ENCODE results near the gene STXBP3. TPM values are rescaled to one million over a fixed set of nuclear protein-coding genes. Genes with fewer than 3 reads are reported as not detected.

Gene STXBP3
- total and polyA plus RNA-seq, 8 donors = 44.4 to 60.2 (median 50.4) TPM

DNA sequence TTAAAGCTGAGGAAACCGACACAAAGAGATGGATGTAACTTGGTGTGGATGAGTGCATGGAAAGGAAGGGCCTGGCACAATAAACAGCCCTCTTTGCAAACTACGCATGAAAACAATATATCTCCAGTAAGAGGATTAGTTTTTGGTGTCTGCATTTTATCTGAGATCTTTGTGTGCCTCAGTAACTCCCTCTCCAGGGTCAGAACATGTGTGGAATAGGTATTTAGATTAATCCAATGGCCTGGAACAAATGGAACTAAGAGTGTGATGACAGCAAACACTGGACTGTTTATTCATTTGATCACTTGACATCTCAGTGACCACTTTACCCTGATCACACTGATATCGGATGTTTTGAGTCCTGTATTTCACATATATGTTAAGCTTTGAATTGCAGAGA, 65.1 kb downstream of the STXBP3 start:
- TF ChIP-seq, protein P1, sequence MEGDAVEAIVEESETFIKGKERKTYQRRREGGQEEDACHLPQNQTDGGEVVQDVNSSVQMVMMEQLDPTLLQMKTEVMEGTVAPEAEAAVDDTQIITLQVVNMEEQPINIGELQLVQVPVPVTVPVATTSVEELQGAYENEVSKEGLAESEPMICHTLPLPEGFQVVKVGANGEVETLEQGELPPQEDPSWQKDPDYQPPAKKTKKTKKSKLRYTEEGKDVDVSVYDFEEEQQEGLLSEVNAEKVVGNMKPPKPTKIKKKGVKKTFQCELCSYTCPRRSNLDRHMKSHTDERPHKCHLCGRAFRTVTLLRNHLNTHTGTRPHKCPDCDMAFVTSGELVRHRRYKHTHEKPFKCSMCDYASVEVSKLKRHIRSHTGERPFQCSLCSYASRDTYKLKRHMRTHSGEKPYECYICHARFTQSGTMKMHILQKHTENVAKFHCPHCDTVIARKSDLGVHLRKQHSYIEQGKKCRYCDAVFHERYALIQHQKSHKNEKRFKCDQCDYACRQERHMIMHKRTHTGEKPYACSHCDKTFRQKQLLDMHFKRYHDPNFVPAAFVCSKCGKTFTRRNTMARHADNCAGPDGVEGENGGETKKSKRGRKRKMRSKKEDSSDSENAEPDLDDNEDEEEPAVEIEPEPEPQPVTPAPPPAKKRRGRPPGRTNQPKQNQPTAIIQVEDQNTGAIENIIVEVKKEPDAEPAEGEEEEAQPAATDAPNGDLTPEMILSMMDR (IDR thresholded peaks at IDR 0.05) = no peak
- intact Hi-C loops (cut with DNase I) = no loop called here
- no peak for DNase-seq
- H3K4me1 ChIP-seq = peaks cover 0 to 6% of the 10 kb centered on the region in 2 donors
- H3K27me3 ChIP-seq = no peaks in the 10 kb centered on the region
- no peaks in the 10 kb centered on the region for H3K9me3 ChIP-seq
- H3K36me3 ChIP-seq = peaks cover 0 to 50% of the 10 kb centered on the region in 2 donors
- no peak for ATAC-seq
- no peak overlapping the region for H3K27ac ChIP-seq
- H3K4me3 ChIP-seq = no peak overlapping the region

DNA sequence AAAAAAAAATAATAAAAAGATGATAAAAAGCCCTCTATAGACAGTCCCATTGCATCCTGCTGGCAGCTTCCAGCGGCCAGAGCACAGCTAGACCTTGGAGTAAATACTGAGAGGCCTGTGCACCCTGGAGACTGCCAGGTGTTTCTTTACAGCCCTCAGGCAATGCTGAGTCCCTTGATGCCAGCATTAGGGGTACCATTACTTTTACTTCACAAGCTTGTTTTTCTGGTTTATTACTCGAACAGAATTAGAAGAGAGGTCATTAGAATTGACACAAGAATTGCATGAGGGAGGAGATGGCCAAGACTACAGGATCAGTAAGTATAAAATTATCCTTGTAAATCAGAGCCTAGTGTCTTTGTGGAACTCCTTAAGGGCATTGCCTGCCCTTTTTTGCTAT, 66.9 kb downstream of the STXBP3 start:
- H3K27ac ChIP-seq = no peak overlapping the region

DNA sequence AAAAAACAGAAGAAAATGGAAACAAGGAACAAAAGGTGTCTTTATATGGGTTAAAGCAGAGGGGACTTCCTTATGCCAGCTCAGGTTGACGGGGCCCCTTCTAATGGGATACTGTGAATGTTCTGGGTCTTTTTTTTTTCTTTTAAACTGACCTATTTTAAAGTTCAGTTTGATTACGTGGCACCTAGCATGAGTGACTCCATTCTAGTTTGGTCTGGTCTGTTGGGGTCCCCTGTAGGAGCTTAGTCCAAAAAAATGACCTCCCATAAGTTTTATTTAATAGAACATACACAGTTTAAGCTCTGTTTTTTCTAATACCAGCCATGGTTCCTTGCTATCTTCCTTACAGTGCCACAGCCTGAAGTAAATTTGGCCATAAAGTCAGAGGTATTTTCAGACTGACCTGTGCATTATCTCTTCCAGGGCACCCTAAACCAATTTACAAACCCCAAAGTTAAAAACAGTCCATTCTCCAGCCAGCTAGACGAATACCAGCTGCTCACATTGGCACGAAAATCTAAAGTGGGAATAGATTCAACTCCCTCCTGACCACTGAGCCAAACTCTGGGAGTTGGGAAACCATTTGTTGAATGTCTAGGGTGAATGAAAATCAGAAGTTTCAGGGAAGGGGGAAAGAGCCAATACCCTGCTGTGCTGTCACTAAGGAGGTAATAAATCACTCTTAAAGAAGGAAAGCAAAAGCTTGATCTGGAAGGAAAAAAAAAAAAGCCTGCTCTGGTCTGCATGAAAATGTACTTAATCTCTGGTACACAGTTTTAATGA, 68.1 kb downstream of the STXBP3 start:
- Histone ChIP-seq H3K27ac (peak overlapping the region; percentile 81 to 84), H3K4me1 (peaks cover 0 to 13% of the 10 kb centered on the region in 2 donors), H3K36me3 (peaks cover 0 to 21% of the 10 kb centered on the region in 2 donors), H3K9me3 (no peaks in the 10 kb centered on the region), H3K27me3 (no peaks in the 10 kb centered on the region), H3K4me3 (no peak overlapping the region)
- intact Hi-C loops (cut with DNase I) = no loop called here
- TF ChIP-seq, protein P1 (IDR thresholded peaks at IDR 0.05) = no peak
- peak in 2 of 4 donors; percentile 82 to 86 for DNase-seq
- ATAC-seq = peak; percentile 6

More for the DNA sequence above, 66.9 kb downstream of the STXBP3 start:
- H3K27me3 ChIP-seq = no peaks in the 10 kb centered on the region
- DNase-seq (no peak), ATAC-seq (no peak)
- H3K4me3 ChIP-seq = no peak overlapping the region
- H3K4me1 ChIP-seq = peaks cover 0 to 13% of the 10 kb centered on the region in 2 donors
- peaks cover 0 to 33% of the 10 kb centered on the region in 2 donors for H3K36me3 ChIP-seq
- H3K9me3 ChIP-seq = no peaks in the 10 kb centered on the region
- TF ChIP-seq, protein P1 (IDR thresholded peaks at IDR 0.05) = no peak
- intact Hi-C loops (cut with DNase I) = no loop called here

DNA sequence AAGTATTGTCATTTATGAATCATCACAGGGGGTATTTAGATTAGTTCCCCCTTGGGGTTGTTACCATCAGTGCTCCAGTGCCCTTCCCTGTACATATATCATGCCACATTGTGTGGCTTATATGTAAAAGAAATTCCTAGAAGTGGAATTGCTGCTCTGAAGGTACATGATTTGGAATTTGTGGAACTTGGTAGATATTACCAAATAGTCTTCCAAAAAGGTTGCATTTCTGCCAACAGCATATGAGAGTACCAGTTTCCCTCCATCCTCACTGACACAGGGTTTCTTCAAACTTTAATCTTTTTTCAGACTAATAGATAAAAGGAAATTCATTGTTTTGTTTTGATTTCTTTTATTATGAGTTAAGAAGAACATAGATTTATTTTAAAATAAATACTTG, 69.1 kb downstream of the STXBP3 start:
- peaks cover 0 to 13% of the 10 kb centered on the region in 2 donors for H3K4me1 ChIP-seq
- ATAC-seq = no peak
- intact Hi-C loops (cut with DNase I) = no loop called here
- H3K36me3 ChIP-seq = peaks cover 0 to 11% of the 10 kb centered on the region in 2 donors
- no peak for DNase-seq
- no peak overlapping the region for H3K4me3 ChIP-seq
- TF ChIP-seq, protein P1 (IDR thresholded peaks at IDR 0.05) = no peak
- H3K27ac ChIP-seq = peak overlapping the region; percentile 81 to 84
- no peaks in the 10 kb centered on the region for H3K9me3 ChIP-seq
- H3K27me3 ChIP-seq = no peaks in the 10 kb centered on the region

DNA sequence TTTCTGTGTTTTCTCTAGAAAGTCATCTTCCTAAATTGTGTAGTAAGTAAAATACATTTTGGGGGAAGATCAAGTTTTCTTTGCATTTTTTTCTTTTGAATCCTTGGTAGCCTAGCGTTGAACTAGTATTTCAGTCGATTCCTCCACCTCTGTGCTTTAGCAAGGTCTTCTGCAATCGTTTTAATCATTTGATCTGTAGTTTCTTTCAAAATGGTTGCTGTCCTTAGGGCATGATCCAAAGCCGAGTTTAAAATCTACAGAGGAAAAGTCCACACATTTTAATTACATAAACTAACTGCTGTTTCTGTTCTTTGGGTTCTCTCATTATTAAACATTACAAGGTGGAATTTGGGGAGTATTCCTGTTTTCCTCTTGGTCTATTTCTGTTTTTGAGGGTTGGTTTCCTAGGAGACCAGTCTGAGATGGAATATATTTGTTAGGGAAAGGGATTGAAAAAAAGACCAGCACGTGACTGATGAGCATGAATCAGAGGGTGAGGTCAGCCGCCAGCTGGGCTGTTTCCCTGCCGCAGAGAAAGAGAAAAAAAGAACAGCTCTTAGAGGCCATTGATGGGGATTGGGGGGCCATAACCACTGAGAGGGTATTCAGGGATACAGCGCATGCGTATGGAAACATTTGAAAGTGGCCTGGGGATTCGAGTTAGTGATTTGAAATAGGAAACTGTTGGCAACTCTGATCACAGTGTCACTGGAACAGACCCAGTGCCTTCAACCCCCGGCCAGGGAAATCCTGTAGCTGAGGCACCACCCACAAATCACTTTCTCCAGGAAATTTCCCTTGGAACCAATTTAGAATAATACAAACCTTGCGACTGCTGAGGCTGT, 69.8 kb downstream of the STXBP3 start:
- Histone ChIP-seq H3K27me3 (no peaks in the 10 kb centered on the region), H3K4me1 (peaks cover 0 to 13% of the 10 kb centered on the region in 2 donors), H3K36me3 (peaks cover 0 to 6% of the 10 kb centered on the region in 2 donors), H3K9me3 (no peaks in the 10 kb centered on the region), H3K4me3 (no peak overlapping the region), H3K27ac (peak overlapping the region; percentile 81 to 84)
- ATAC-seq = peak; percentile 80
- intact Hi-C loops (cut with DNase I) = no loop called here
- TF ChIP-seq, protein P1 (IDR thresholded peaks at IDR 0.05) = no peak
- peak in 3 of 4 donors; percentile 71 to 95 (median 85) for DNase-seq
